GM23338 (cell line): ENCODE results near the gene DTD1. TPM values are rescaled to one million over a fixed set of nuclear protein-coding genes. Genes with fewer than 3 reads are reported as not detected.

Experiments used
- ATAC-seq: fragments of 200-7000 bp; cut with Tn5 transposase; 3 replicates; pipeline ENCODE4 v1.9.1; 2020
- DNase-seq: peaks from one replicate; pipeline ENCODE4 v3.0.0-alpha.2; 2015; ENCODE audit warnings: low spot score
- H2AFZ ChIP-seq: fragments of 200-600 bp; sonication (generic); 2 replicates; pipeline ENCODE4 v1.8.0; 2016; ENCODE audit warnings: antibody characterized with exemption, mild to moderate bottlenecking, moderate library complexity
- H3F3A ChIP-seq: fragments of 200-600 bp; sonication (generic); replicated peaks from 2 replicates; pipeline ENCODE4 v1.8.0; 2017; ENCODE audit warnings: antibody characterized with exemption, mixed run types, low read depth
- H3K27ac ChIP-seq: fragments of 200-600 bp; sonication (generic); 2 replicates; pipeline ENCODE4 v1.6.1; 2016; ENCODE audit warnings: low read depth
- H3K27me3 ChIP-seq: fragments of 200-600 bp; sonication (generic); 2 replicates; pipeline ENCODE4 v1.8.0; 2016; ENCODE audit warnings: mild to moderate bottlenecking, mixed run types, moderate library complexity; ENCODE audit not compliant: insufficient read depth
- H3K36me3 ChIP-seq: fragments of 200-600 bp; sonication (generic); 2 replicates; pipeline ENCODE4 v1.8.0; 2016; ENCODE audit warnings: mild to moderate bottlenecking; ENCODE audit not compliant: insufficient read depth
- H3K4me1 ChIP-seq: fragments of 200-600 bp; sonication (generic); 2 replicates; pipeline ENCODE4 v1.8.0; 2016; ENCODE audit warnings: mild to moderate bottlenecking, moderate library complexity; ENCODE audit not compliant: insufficient read depth
- H3K4me2 ChIP-seq: fragments of 200-600 bp; sonication (generic); 2 replicates; pipeline ENCODE4 v1.7.1; 2017; ENCODE audit warnings: mixed run types
- H3K4me3 ChIP-seq: fragments of 200-600 bp; sonication (generic); 2 replicates; pipeline ENCODE4 v1.6.1; 2016; ENCODE audit warnings: mixed run types
- H3K79me2 ChIP-seq: fragments of 200-600 bp; sonication (generic); replicated peaks from 2 replicates; pipeline ENCODE4 v1.8.0; 2017; ENCODE audit warnings: mild to moderate bottlenecking; ENCODE audit not compliant: insufficient read depth
- H3K9me2 ChIP-seq: fragments of 200-600 bp; sonication (generic); 2 replicates; pipeline ENCODE4 v1.8.0; 2017; ENCODE audit not compliant: insufficient read depth
- H4K20me1 ChIP-seq: fragments of 200-600 bp; sonication (generic); replicated peaks from 2 replicates; pipeline ENCODE4 v1.8.0; 2017; ENCODE audit warnings: mild to moderate bottlenecking; ENCODE audit not compliant: insufficient read depth
- H3K27ac Mint-ChIP-seq: 2 replicates; pipeline ENCODE4 v1.8.0; 2020; ENCODE audit warnings: inconsistent platforms, mild to moderate bottlenecking, moderate library complexity, mixed read lengths
- H3K27me3 Mint-ChIP-seq: 3 replicates; pipeline ENCODE4 v1.8.0; 2022; ENCODE audit warnings: low read depth, mild to moderate bottlenecking, moderate library complexity, mixed read lengths, inconsistent platforms; ENCODE audit not compliant: insufficient read depth, poor library complexity
- H3K36me3 Mint-ChIP-seq: 3 replicates; pipeline ENCODE4 v1.8.0; 2021; ENCODE audit warnings: low read depth, mild to moderate bottlenecking, inconsistent platforms, moderate library complexity, mixed read lengths
- H3K4me1 Mint-ChIP-seq: 3 replicates; pipeline ENCODE4 v1.8.0; 2020; ENCODE audit warnings: mild to moderate bottlenecking, inconsistent platforms, mixed read lengths
- H3K4me3 Mint-ChIP-seq: 3 replicates; pipeline ENCODE4 v1.8.0; 2021; ENCODE audit warnings: moderate library complexity, mild to moderate bottlenecking, inconsistent platforms, mixed read lengths
- H3K9me3 Mint-ChIP-seq: 3 replicates; pipeline ENCODE4 v1.8.0; 2020; ENCODE audit warnings: moderate library complexity, mild to moderate bottlenecking, inconsistent platforms, mixed read lengths
- CREB1 ChIP-seq: fragments of 250-450 bp; sonication (Bioruptor Pico); IDR thresholded peaks from 2 replicates; pipeline ENCODE4 v1.5.0; 2020; ENCODE audit warnings: low read depth, mild to moderate bottlenecking, moderate library complexity
- EZH2 ChIP-seq: fragments of 200-600 bp; sonication (generic); IDR thresholded peaks from one replicate; pipeline ENCODE4 v1.8.0; 2017; ENCODE audit warnings: antibody characterized with exemption, mild to moderate bottlenecking, low read depth; ENCODE audit not compliant: unreplicated experiment
- EZH2phosphoT487 ChIP-seq: fragments of 200-600 bp; sonication (generic); IDR thresholded peaks from one replicate; pipeline ENCODE4 v1.8.1; 2018; ENCODE audit warnings: antibody characterized with exemption; ENCODE audit not compliant: unreplicated experiment
- JUNB ChIP-seq: IDR thresholded peaks from one replicate; pipeline ENCODE4 v1.6.1; 2016; ENCODE audit warnings: antibody characterized with exemption; ENCODE audit not compliant: unreplicated experiment
- POLR2AphosphoS5 ChIP-seq: IDR thresholded peaks from 2 replicates; pipeline ENCODE4 v1.6.1; 2016; ENCODE audit warnings: antibody characterized with exemption, low read depth
- STAT1 ChIP-seq: IDR thresholded peaks from one replicate; pipeline ENCODE4 v1.6.1; 2016; ENCODE audit warnings: antibody characterized with exemption; ENCODE audit not compliant: unreplicated experiment
- ZNF331 ChIP-seq: fragments of 250-450 bp; sonication (Bioruptor Pico); IDR thresholded peaks from 2 replicates; pipeline ENCODE4 v1.5.0; 2020; ENCODE audit warnings: low read depth, mild to moderate bottlenecking, moderate library complexity
- polyA plus RNA-seq: library from polyadenylated mRNA; unstranded; fragments of >200 nt; fragmentation: Nextera tagmentation; extraction: Ambion mirVana; gene quantifications from 2 replicates; pipeline ENCODE4 v1.2.1, GENCODE V29; 2016
- total RNA-seq: library from RNA; depleted of rRNA; stranded (reverse); fragments of >200 nt; shearing (Covaris generic); gene quantifications from 2 replicates; pipeline ENCODE4 v1.2.3, GENCODE V29; 2014
- TF ChIP-seq, protein P1 (sequence below): IDR thresholded peaks from one replicate; pipeline ENCODE4 v1.6.1; 2018; ENCODE audit warnings: antibody characterized with exemption; ENCODE audit not compliant: unreplicated experiment
- TF ChIP-seq, protein P2 (sequence below): fragments of 250-450 bp; sonication (Bioruptor Pico); IDR thresholded peaks from 2 replicates; pipeline ENCODE4 v1.5.0; 2020; ENCODE audit warnings: mild to moderate bottlenecking, moderate library complexity
- TF ChIP-seq, protein P3 (sequence below): IDR thresholded peaks from 2 replicates; pipeline ENCODE4 v1.6.1; 2016; ENCODE audit warnings: antibody characterized with exemption
- TF ChIP-seq, protein P4 (sequence below), 2 experiments: fragments of 200-600 bp in 1 of 2; sonication (generic) in 1 of 2; conservative IDR thresholded peaks; 2 replicates each; pipeline versions ENCODE4 v1.5.1 to v1.6.1; 2016 to 2017; ENCODE audit warnings: antibody characterized with exemption in 2 of 2, low read depth in 2 of 2, mild to moderate bottlenecking in 2 of 2, moderate library complexity in 1 of 2

The DTD1 gene
- total and polyA plus RNA-seq, 2 experiments from 2014 or later: 69.8 to 74.0 TPM

DNA sequence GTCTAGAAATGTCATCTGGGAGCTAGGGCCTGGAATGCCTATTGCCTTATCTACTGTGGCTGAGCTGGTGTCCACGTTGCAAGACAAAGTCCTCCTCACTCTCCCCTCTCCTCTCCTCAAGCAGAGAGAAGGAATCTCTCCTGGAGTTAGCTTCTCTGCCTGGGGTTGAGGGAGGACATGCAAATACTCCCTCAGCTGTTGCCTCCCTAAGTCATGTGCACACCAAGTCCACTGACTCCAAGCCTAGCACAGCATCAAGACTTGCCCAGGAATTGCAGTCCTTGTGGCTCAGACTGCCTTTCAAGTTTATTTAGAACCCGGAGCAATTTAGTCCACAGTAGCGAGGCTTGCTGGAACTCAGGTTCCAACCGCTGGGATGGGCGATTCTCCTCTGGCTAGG is 187.8 kb downstream of the DTD1 start:
- H3F3A ChIP-seq: no peaks in the 10 kb centered on the region
- no peak overlapping the region for H3K4me2 ChIP-seq
- Mint-ChIP-seq H3K27ac (no peak overlapping the region), H3K4me3 (no peak overlapping the region), H3K27me3 (no peaks in the 10 kb centered on the region), H3K4me1 (no peaks in the 10 kb centered on the region), H3K9me3 (peaks cover 7% of the 10 kb centered on the region; the same call in 1 of the 3 replicates), H3K36me3 (no peaks in the 10 kb centered on the region)
- ATAC-seq (no peak), DNase-seq (no peak)
- H3K27ac ChIP-seq: no peak overlapping the region
- TF ChIP-seq EZH2 (no peak), POLR2AphosphoS5 (no peak), EZH2phosphoT487 (no peak), ZNF331 (CRISPR knock-in tag) (no peak), CREB1 (no peak), JUNB (no peak), STAT1 (no peak)
- TF ChIP-seq, protein P1, sequence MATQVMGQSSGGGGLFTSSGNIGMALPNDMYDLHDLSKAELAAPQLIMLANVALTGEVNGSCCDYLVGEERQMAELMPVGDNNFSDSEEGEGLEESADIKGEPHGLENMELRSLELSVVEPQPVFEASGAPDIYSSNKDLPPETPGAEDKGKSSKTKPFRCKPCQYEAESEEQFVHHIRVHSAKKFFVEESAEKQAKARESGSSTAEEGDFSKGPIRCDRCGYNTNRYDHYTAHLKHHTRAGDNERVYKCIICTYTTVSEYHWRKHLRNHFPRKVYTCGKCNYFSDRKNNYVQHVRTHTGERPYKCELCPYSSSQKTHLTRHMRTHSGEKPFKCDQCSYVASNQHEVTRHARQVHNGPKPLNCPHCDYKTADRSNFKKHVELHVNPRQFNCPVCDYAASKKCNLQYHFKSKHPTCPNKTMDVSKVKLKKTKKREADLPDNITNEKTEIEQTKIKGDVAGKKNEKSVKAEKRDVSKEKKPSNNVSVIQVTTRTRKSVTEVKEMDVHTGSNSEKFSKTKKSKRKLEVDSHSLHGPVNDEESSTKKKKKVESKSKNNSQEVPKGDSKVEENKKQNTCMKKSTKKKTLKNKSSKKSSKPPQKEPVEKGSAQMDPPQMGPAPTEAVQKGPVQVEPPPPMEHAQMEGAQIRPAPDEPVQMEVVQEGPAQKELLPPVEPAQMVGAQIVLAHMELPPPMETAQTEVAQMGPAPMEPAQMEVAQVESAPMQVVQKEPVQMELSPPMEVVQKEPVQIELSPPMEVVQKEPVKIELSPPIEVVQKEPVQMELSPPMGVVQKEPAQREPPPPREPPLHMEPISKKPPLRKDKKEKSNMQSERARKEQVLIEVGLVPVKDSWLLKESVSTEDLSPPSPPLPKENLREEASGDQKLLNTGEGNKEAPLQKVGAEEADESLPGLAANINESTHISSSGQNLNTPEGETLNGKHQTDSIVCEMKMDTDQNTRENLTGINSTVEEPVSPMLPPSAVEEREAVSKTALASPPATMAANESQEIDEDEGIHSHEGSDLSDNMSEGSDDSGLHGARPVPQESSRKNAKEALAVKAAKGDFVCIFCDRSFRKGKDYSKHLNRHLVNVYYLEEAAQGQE: no peak
- TF ChIP-seq, protein P2, sequence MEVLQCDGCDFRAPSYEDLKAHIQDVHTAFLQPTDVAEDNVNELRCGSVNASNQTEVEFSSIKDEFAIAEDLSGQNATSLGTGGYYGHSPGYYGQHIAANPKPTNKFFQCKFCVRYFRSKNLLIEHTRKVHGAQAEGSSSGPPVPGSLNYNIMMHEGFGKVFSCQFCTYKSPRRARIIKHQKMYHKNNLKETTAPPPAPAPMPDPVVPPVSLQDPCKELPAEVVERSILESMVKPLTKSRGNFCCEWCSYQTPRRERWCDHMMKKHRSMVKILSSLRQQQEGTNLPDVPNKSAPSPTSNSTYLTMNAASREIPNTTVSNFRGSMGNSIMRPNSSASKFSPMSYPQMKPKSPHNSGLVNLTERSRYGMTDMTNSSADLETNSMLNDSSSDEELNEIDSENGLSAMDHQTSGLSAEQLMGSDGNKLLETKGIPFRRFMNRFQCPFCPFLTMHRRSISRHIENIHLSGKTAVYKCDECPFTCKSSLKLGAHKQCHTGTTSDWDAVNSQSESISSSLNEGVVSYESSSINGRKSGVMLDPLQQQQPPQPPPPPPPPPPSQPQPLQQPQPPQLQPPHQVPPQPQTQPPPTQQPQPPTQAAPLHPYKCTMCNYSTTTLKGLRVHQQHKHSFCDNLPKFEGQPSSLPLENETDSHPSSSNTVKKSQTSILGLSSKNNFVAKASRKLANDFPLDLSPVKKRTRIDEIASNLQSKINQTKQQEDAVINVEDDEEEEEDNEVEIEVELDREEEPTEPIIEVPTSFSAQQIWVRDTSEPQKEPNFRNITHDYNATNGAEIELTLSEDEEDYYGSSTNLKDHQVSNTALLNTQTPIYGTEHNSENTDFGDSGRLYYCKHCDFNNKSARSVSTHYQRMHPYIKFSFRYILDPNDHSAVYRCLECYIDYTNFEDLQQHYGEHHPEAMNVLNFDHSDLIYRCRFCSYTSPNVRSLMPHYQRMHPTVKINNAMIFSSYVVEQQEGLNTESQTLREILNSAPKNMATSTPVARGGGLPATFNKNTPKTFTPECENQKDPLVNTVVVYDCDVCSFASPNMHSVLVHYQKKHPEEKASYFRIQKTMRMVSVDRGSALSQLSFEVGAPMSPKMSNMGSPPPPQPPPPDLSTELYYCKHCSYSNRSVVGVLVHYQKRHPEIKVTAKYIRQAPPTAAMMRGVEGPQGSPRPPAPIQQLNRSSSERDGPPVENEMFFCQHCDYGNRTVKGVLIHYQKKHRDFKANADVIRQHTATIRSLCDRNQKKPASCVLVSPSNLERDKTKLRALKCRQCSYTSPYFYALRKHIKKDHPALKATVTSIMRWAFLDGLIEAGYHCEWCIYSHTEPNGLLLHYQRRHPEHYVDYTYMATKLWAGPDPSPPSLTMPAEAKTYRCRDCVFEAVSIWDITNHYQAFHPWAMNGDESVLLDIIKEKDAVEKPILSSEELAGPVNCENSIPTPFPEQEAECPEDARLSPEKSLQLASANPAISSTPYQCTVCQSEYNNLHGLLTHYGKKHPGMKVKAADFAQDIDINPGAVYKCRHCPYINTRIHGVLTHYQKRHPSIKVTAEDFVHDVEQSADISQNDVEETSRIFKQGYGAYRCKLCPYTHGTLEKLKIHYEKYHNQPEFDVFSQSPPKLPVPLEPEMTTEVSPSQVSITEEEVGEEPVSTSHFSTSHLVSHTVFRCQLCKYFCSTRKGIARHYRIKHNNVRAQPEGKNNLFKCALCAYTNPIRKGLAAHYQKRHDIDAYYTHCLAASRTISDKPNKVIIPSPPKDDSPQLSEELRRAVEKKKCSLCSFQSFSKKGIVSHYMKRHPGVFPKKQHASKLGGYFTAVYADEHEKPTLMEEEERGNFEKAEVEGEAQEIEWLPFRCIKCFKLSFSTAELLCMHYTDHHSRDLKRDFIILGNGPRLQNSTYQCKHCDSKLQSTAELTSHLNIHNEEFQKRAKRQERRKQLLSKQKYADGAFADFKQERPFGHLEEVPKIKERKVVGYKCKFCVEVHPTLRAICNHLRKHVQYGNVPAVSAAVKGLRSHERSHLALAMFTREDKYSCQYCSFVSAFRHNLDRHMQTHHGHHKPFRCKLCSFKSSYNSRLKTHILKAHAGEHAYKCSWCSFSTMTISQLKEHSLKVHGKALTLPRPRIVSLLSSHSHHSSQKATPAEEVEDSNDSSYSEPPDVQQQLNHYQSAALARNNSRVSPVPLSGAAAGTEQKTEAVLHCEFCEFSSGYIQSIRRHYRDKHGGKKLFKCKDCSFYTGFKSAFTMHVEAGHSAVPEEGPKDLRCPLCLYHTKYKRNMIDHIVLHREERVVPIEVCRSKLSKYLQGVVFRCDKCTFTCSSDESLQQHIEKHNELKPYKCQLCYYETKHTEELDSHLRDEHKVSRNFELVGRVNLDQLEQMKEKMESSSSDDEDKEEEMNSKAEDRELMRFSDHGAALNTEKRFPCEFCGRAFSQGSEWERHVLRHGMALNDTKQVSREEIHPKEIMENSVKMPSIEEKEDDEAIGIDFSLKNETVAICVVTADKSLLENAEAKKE (CRISPR knock-in tag): no peak
- TF ChIP-seq, protein P3, sequence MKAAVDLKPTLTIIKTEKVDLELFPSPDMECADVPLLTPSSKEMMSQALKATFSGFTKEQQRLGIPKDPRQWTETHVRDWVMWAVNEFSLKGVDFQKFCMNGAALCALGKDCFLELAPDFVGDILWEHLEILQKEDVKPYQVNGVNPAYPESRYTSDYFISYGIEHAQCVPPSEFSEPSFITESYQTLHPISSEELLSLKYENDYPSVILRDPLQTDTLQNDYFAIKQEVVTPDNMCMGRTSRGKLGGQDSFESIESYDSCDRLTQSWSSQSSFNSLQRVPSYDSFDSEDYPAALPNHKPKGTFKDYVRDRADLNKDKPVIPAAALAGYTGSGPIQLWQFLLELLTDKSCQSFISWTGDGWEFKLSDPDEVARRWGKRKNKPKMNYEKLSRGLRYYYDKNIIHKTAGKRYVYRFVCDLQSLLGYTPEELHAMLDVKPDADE: no peak
- TF ChIP-seq, protein P4, sequence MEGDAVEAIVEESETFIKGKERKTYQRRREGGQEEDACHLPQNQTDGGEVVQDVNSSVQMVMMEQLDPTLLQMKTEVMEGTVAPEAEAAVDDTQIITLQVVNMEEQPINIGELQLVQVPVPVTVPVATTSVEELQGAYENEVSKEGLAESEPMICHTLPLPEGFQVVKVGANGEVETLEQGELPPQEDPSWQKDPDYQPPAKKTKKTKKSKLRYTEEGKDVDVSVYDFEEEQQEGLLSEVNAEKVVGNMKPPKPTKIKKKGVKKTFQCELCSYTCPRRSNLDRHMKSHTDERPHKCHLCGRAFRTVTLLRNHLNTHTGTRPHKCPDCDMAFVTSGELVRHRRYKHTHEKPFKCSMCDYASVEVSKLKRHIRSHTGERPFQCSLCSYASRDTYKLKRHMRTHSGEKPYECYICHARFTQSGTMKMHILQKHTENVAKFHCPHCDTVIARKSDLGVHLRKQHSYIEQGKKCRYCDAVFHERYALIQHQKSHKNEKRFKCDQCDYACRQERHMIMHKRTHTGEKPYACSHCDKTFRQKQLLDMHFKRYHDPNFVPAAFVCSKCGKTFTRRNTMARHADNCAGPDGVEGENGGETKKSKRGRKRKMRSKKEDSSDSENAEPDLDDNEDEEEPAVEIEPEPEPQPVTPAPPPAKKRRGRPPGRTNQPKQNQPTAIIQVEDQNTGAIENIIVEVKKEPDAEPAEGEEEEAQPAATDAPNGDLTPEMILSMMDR (conservative IDR thresholded peaks at IDR 0.05; ENCODE audit: low read depth in 2 of 2): no peak
- H3K4me3 ChIP-seq: no peak overlapping the region
- no peaks in the 10 kb centered on the region for H3K4me1 ChIP-seq
- H3K27me3 ChIP-seq: no peaks in the 10 kb centered on the region
- H4K20me1 ChIP-seq: no peaks in the 10 kb centered on the region
- H2AFZ ChIP-seq: no peak overlapping the region
- no peaks in the 10 kb centered on the region; the same call in 1 of the 2 replicates for H3K9me2 ChIP-seq
- H3K36me3 ChIP-seq: no peaks in the 10 kb centered on the region
- no peaks in the 10 kb centered on the region for H3K79me2 ChIP-seq
